T-helper 1 cell treated with Interleukin-12 subunit alpha and Interleukin-12 subunit beta and Interleukin-4 antibody, amounts not matched to agents 30 ng/mL and 1 ng/mL, for 36 hours (primary cell): Measurements from ENCODE around the gene SORCS1. TPM values are rescaled to one million over a fixed set of nuclear protein-coding genes. Genes with fewer than 3 reads are reported as not detected.
"Not testable (repeated sequence)": the region's sequence is repeated elsewhere in the genome, so short reads cannot be mapped to it uniquely, and the experiment has no call there.

Experiments used
- intact Hi-C: fragments of 100-400 bp; cut with micrococcal nuclease; formaldehyde crosslinking; loops from one replicate; pipeline ENCODE4 v1.15.1; 2024
- total RNA-seq: library from RNA; stranded (reverse); gene quantifications from 2 replicates; pipeline ENCODE4 v1.2.3, GENCODE V29; 2022

Gene SORCS1
- total RNA-seq, 1 donor from 2014 or later = not detected

- intact Hi-C loops = no loop called here
These were observed 216.9 kb downstream of the SORCS1 start for GRCh38 chr10:106947643-106948042.

- intact Hi-C loops = no loop called here
These were observed 222.4 kb downstream of the SORCS1 start for GRCh38 chr10:106942035-106942662.

- intact Hi-C loops = no loop called here
These were observed 223.0 kb downstream of the SORCS1 start for GRCh38 chr10:106941297-106942034.

DNA sequence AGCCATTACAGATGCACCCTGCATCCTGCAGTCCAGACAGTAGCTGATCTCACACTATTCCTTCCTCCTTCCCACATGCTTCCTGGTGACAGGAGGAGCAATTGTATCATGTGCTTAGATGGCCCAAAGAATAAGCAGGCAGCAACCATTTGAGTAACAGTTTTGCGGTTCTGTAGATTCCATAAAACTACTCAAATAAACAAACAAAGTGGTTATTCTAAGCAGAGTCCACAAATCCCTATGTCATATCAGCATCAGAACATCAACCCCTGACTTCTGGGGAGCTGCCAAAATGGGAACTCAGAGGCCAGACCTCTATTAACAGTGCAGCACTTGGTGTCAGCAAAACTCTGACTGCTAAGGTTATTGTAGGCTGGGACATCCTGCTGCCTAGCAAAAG is 226.0 kb downstream of the SORCS1 start:
- intact Hi-C loops = no loop called here

- intact Hi-C loops = no loop called here
These were observed 228.5 kb downstream of the SORCS1 start for GRCh38 chr10:106935978-106936451.

GRCh38 chr10:106931853-106932249 is 232.7 kb downstream of the SORCS1 start:
- intact Hi-C loops = no loop called here

GRCh38 chr10:106931159-106931852 is 233.2 kb downstream of the SORCS1 start:
- intact Hi-C loops = no loop called here

DNA sequence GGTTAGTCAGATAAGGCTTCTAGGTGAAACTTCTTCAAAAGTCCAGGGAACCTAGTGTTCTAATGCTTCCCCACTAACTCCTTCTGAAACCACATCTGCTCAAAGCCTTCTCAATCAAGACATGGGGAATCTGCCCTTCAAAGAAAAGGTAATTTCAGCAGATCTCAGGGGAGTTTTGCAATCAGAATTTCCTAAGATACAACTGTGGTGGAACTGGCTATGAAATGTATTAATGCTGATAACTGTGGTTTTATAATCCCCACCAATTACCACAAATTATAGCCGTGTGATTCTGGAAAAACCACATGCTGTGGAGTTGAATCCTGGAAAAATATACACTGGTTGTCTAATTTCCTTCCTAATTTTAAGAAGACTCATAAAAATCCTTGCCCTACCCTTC is 233.8 kb downstream of the SORCS1 start:
- intact Hi-C loops = no loop called here

DNA sequence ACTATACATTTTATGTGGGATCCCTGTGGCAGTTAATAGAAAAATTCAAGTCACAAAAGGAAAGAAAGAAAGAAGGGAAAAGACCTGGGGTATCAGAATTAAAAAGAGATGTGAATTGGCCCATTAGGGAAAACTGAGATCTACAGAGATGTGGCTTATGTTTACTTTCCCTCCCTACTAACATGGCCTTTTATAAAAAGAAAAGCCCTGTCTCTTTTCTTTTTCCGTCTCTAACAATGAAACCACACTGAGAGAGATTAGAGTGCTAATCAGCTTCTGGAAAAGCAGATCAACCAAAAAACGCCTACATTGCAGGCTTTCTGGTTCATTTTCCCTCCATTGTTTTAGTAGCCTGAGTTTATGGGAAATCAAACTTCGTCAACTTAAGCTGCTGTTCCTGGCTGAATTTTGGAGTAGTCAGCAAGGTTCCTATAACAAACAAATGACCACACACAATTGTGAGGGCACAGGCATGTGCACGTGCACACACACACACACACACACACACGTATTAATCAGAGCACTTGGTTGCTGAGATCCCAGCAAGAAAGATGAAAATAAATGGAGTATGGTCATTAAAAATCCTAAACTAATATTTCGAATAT is 235.1 kb downstream of the SORCS1 start:
- intact Hi-C loops = no loop called here

- intact Hi-C loops = not testable (repeated sequence)
These were observed 236.4 kb downstream of the SORCS1 start for GRCh38 chr10:106928151-106928550.

GRCh38 chr10:106925191-106925590 is 239.3 kb downstream of the SORCS1 start:
- intact Hi-C loops = no loop called here

- intact Hi-C loops = no loop called here
These were observed 244.0 kb downstream of the SORCS1 start for GRCh38 chr10:106920538-106920937.

- intact Hi-C loops = no loop called here
These were observed 244.6 kb downstream of the SORCS1 start for GRCh38 chr10:106919871-106920282.

- intact Hi-C loops = no loop called here
These were observed 247.0 kb downstream of the SORCS1 start for GRCh38 chr10:106917452-106918055.

DNA sequence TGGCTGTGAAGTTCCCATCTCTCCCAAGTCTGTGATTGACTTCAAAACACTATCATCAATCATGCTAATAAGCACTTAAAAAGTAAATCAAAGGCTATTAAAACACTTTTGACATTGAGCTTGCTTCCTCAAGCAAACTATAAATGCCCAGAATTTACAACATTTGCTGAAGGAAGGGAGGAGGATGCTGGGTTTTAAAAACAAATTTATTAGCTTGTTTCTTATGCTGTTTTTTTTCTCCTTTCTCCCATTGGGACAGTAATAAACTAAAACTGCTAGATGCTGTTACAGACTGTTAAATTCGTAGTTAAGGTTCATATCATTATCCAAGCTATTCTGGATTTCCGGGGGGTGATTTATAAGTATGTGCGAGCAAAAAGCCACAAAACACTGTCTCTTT is 250.5 kb downstream of the SORCS1 start:
- intact Hi-C loops = no loop called here

DNA sequence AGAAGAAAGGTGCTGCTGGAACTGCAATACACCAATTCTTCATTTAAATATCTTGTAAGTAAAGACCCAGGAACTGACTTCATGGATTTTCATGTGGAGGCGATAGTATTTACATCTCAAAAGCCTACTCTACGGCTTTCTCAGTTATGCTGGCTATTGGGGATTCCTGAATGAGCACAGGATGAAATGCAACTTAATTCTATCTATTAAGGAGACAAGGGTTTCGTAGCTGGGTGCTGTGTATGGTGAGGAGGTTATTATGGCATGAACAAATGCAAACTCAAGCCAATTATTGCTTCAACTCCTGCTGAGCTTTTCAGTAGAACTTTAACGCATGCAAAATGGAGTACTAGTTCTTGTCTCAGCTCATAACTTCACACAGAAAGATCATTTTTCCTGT is 251.2 kb downstream of the SORCS1 start:
- intact Hi-C loops = no loop called here

DNA sequence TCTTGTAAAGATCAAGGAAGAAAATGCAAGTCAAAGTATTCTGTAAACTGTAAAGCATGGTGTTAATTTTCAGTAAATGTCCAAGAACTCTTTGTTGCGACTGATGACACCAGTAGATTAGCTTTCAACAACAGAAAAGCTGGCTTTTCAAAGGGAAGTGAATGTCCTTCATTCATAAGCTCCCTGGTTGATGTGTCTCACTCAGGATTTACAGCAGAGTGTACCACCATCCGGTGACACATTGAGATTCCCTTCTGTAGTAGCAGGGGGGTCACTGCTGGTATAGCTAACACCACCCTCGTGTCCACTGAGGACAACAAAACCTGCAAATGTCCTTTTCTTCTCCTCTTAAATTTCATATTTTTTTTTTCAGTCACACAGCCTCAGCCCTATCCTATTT is 253.4 kb downstream of the SORCS1 start:
- intact Hi-C loops = no loop called here

DNA sequence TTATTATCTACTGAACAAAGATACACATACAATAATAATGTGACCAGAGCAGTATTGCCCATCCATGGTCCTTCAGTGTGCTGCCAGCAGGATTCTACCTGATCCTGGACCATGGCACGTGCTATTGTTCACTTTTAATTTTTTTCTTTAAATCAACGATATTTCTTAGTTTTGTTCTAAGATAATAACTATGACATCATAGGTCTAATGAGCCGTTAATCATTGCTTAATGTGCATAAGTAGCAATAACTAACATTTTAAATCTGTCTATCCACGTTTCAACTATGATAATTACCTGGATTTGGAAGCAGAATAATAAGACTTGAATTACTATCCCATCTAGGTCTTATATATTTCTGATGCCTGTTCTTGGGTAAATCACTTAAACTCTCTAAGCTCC is 253.8 kb downstream of the SORCS1 start:
- intact Hi-C loops = no loop called here

DNA sequence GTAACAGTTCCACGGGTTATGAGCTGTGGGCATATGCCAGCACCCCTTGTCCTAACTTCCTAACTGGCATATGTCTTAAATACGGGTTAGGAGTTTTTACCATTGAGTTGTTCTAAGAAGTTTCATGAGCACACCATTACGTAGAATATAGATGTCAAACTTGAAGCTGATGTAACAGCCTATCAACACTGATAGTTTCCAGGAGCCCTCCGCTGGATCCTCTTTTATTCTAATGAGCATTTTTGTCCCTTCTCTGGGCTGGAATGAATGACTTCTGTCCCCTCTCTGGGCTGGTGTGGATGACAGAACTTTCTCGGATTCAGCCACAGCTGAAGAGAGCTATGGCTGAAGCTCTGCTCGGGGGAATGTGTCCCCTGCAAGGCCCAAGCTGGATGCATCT is 256.3 kb downstream of the SORCS1 start:
- intact Hi-C loops = no loop called here

- intact Hi-C loops = no loop called here
These were observed 260.3 kb downstream of the SORCS1 start for GRCh38 chr10:106904209-106904608.

DNA sequence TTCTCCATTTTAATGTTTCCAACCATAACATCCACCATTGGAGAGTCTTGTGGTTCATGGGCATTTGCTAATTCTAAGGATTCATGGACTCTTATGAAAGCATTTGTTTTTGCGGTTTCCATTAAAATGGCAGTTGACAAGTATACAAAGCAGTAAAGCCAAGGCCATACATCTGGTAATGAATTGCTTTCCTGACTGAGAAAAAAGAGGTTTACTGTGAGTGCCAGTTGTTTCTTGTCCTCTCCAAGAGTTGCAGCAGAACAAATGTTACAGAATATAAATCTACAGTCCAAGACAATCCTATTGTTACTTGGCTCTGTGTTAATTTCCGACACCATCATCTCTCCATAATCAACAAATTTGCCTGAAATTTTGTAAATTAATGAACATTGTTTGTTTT is 261.3 kb downstream of the SORCS1 start:
- intact Hi-C loops = no loop called here
